Testis (tissue), 2 donors: ENCODE results near the gene RHPN2.

ENCODE experiments used
- CTCF ChIP-seq, 3 experiments: fragments of 450-650 bp in 2 of 3; fragments of 200-600 bp in 1 of 3; sonication (generic) in 1 of 3; IDR thresholded peaks; one replicate each; pipeline ENCODE4 v1.5.1; 2016 to 2019; ENCODE audit warnings: antibody characterized with exemption in 3 of 3, mild to moderate bottlenecking in 2 of 3, moderate library complexity in 1 of 3
- POLR2A ChIP-seq: fragments of 450-650 bp; IDR thresholded peaks from one replicate; pipeline ENCODE4 v1.6.1; 2017; ENCODE audit warnings: antibody characterized with exemption, mild to moderate bottlenecking, moderate library complexity

- TF ChIP-seq CTCF (IDR thresholded peaks at IDR 0.05) (no peak), POLR2A (no peak)
These were observed 23.5 kb downstream of the RHPN2 start for GRCh38 chr19:33040994-33041827.
